Breast epithelium (tissue), 4 donors: Measurements from ENCODE around the gene ETFA. TPM values are rescaled to one million over a fixed set of nuclear protein-coding genes. Genes with fewer than 3 reads are reported as not detected.

Experiments used
- DNase-seq, 2 donors: peaks; one replicate each; pipeline ENCODE4 v3.0.0-alpha.2; 2019; ENCODE audit warnings: low spot score in 2 of 2
- H3K27ac ChIP-seq, 2 donors: fragments of 200-600 bp; sonication (generic) in 1 of 2; one replicate each; pipeline ENCODE4 v1.5.1; 2016 to 2019; ENCODE audit warnings: mild to moderate bottlenecking in 1 of 2
- H3K27me3 ChIP-seq, 2 donors: fragments of 200-600 bp; sonication (generic) in 1 of 2; one replicate each; pipeline versions ENCODE4 v1.5.1 to v1.6.0; 2017 to 2019; ENCODE audit warnings: control low read depth in 1 of 2, mild to moderate bottlenecking in 1 of 2
- H3K36me3 ChIP-seq: fragments of 200-600 bp; one replicate; pipeline ENCODE4 v1.5.1; 2019
- H3K4me1 ChIP-seq, 2 donors: fragments of 200-600 bp; sonication (generic); one replicate each; pipeline ENCODE4 v1.5.1; 2016 to 2019; ENCODE audit warnings: control low read depth in 1 of 2
- H3K4me3 ChIP-seq, 3 donors: fragments of 200-600 bp; sonication (generic); 1 replicate in 2 of 3; 2 replicates in 1 of 3; pipeline ENCODE4 v1.5.1; 2016 to 2019; ENCODE audit warnings: mild to moderate bottlenecking in 3 of 3, moderate library complexity in 2 of 3
- H3K9me3 ChIP-seq, 2 donors: fragments of 200-600 bp; sonication (generic) in 1 of 2; one replicate each; pipeline ENCODE4 v1.5.1; 2016 to 2019; ENCODE audit warnings: control low read depth in 1 of 2
- CTCF ChIP-seq, 3 donors: fragments of 450-650 bp; IDR thresholded peaks; one replicate each; pipeline ENCODE4 v1.5.1; 2016 to 2017; ENCODE audit warnings: antibody characterized with exemption in 3 of 3, mild to moderate bottlenecking in 3 of 3, moderate library complexity in 3 of 3
- POLR2A ChIP-seq: fragments of 450-650 bp; IDR thresholded peaks from one replicate; pipeline ENCODE4 v1.6.1; 2016; ENCODE audit warnings: antibody characterized with exemption, mild to moderate bottlenecking, moderate library complexity
- POLR2AphosphoS5 ChIP-seq, 3 donors: sonication (generic); formaldehyde crosslinking; IDR thresholded peaks; one replicate each; pipeline ENCODE4 v1.6.1; 2017; ENCODE audit warnings: antibody characterized with exemption in 3 of 3
- intact Hi-C: fragments of 100-400 bp; cut with DNase I; formaldehyde crosslinking; loops from one replicate; pipeline ENCODE4 v1.15.1; 2023; ENCODE audit warnings: low total_unique reads
- total RNA-seq, 3 donors: library from RNA; depleted of rRNA; stranded (reverse); fragments of >200 nt; gene quantifications; one replicate each; pipeline ENCODE4 v1.1.0, GENCODE V29; 2016

ETFA gene
- total RNA-seq, 3 donors from 2014 or later, result 96.0 to 108 (median 108) TPM

GRCh38 chr15:76178296-76179000 is 132.8 kb downstream of the ETFA start:
- H3K27ac ChIP-seq, result no peak overlapping the region
- no peak for TF ChIP-seq POLR2A
- TF ChIP-seq POLR2AphosphoS5 (IDR thresholded peaks at IDR 0.05), result no peak
- TF ChIP-seq CTCF (IDR thresholded peaks at IDR 0.05), result no peak
- H3K4me1 ChIP-seq, result no peaks in the 10 kb centered on the region
- H3K9me3 ChIP-seq, result no peaks in the 10 kb centered on the region
- intact Hi-C loops, result no loop called here
- no peak for DNase-seq
- H3K4me3 ChIP-seq, result no peak overlapping the region
- H3K27me3 ChIP-seq, result peaks cover 0 to 12% of the 10 kb centered on the region in 2 donors
- no peaks in the 10 kb centered on the region for H3K36me3 ChIP-seq

- no peak for DNase-seq
These were observed 133.7 kb downstream of the ETFA start for GRCh38 chr15:76177491-76178040.

GRCh38 chr15:76176487-76177085 is 134.7 kb downstream of the ETFA start:
- Histone ChIP-seq H3K27me3 (peaks cover 0 to 12% of the 10 kb centered on the region in 2 donors), H3K4me1 (no peaks in the 10 kb centered on the region), H3K9me3 (no peaks in the 10 kb centered on the region), H3K4me3 (no peak overlapping the region), H3K27ac (no peak overlapping the region), H3K36me3 (no peaks in the 10 kb centered on the region)
- intact Hi-C loops, result no loop called here
- no peak for DNase-seq
- TF ChIP-seq POLR2AphosphoS5 (IDR thresholded peaks at IDR 0.05), result no peak
- TF ChIP-seq CTCF (IDR thresholded peaks at IDR 0.05), result no peak
- TF ChIP-seq POLR2A, result no peak

More at GRCh38 chr15:76177491-76178040, 133.7 kb downstream of the ETFA start:
- H3K4me1 ChIP-seq, result no peaks in the 10 kb centered on the region
- H3K36me3 ChIP-seq, result no peaks in the 10 kb centered on the region
- no peak overlapping the region for H3K27ac ChIP-seq
- TF ChIP-seq CTCF (IDR thresholded peaks at IDR 0.05) (no peak), POLR2A (no peak), POLR2AphosphoS5 (IDR thresholded peaks at IDR 0.05) (no peak)
- no peak overlapping the region for H3K4me3 ChIP-seq
- intact Hi-C loops, result no loop called here
- peaks cover 0 to 12% of the 10 kb centered on the region in 2 donors for H3K27me3 ChIP-seq
- no peaks in the 10 kb centered on the region for H3K9me3 ChIP-seq

GRCh38 chr15:76176059-76176458 is 135.2 kb downstream of the ETFA start:
- peaks cover 0 to 12% of the 10 kb centered on the region in 2 donors for H3K27me3 ChIP-seq
- H3K4me1 ChIP-seq, result no peaks in the 10 kb centered on the region
- H3K9me3 ChIP-seq, result no peaks in the 10 kb centered on the region
- intact Hi-C loops, result no loop called here
- no peaks in the 10 kb centered on the region for H3K36me3 ChIP-seq
- TF ChIP-seq POLR2AphosphoS5 (IDR thresholded peaks at IDR 0.05) (no peak), POLR2A (no peak), CTCF (IDR thresholded peaks at IDR 0.05) (no peak)
- DNase-seq, result no peak
- H3K27ac ChIP-seq, result no peak overlapping the region
- no peak overlapping the region for H3K4me3 ChIP-seq

- no peak for DNase-seq
- no peak overlapping the region for H3K27ac ChIP-seq
- H3K4me3 ChIP-seq, result no peak overlapping the region
- no peaks in the 10 kb centered on the region for H3K36me3 ChIP-seq
- H3K27me3 ChIP-seq, result peaks cover 0 to 12% of the 10 kb centered on the region in 2 donors
- TF ChIP-seq POLR2A (no peak), POLR2AphosphoS5 (IDR thresholded peaks at IDR 0.05) (no peak), CTCF (IDR thresholded peaks at IDR 0.05) (no peak)
- intact Hi-C loops, result no loop called here
- H3K4me1 ChIP-seq, result no peaks in the 10 kb centered on the region
- no peaks in the 10 kb centered on the region for H3K9me3 ChIP-seq
These were observed 135.8 kb downstream of the ETFA start for GRCh38 chr15:76175442-76175841.
